Measurements from ENCODE around the gene BTBD9.

GRCh38 chr6:38542031-38542430 lies 97.7 kb downstream of the BTBD9 start:
- TF ChIP-seq REST (IDR thresholded peaks at IDR 0.05; ENCODE audit: borderline replicate concordance) (no peak), REST (CRISPR knock-in tag; IDR thresholded peaks at IDR 0.05; ENCODE audit: low read depth) (no peak), SIX5 (IDR thresholded peaks at IDR 0.05; ENCODE audit: borderline replicate concordance in 1 of 2, insufficient read depth in 1 of 2, low read depth in 1 of 2, low read length in 2 of 2) (no peak), POLR2A (conservative IDR thresholded peaks at IDR 0.05) (no peak), MAFK (IDR thresholded peaks at IDR 0.05; ENCODE audit: low read length) (no peak), ETV6 (IDR thresholded peaks at IDR 0.05; ENCODE audit: borderline replicate concordance in 1 of 2, low read depth in 2 of 2, low read length in 1 of 2) (no peak), ETV6 (CRISPR knock-in tag; IDR thresholded peaks at IDR 0.05; ENCODE audit: borderline replicate concordance) (no peak), ZBTB1 (CRISPR knock-in tag; IDR thresholded peaks at IDR 0.05; ENCODE audit: borderline replicate concordance, low read depth) (no peak), EZH2 (IDR thresholded peaks at IDR 0.05; ENCODE audit: borderline replicate concordance, low read depth, low read length) (no peak), SOX6 (IDR thresholded peaks at IDR 0.05) (no peak), ZNF175 (CRISPR knock-in tag; IDR thresholded peaks at IDR 0.05; ENCODE audit: low read depth) (no peak), KDM4B (IDR thresholded peaks at IDR 0.05; ENCODE audit: borderline replicate concordance in 2 of 2, low read depth in 1 of 2) (no peak), TAL1 (IDR thresholded peaks at IDR 0.05) (no peak)
- TF ChIP-seq, protein P1, sequence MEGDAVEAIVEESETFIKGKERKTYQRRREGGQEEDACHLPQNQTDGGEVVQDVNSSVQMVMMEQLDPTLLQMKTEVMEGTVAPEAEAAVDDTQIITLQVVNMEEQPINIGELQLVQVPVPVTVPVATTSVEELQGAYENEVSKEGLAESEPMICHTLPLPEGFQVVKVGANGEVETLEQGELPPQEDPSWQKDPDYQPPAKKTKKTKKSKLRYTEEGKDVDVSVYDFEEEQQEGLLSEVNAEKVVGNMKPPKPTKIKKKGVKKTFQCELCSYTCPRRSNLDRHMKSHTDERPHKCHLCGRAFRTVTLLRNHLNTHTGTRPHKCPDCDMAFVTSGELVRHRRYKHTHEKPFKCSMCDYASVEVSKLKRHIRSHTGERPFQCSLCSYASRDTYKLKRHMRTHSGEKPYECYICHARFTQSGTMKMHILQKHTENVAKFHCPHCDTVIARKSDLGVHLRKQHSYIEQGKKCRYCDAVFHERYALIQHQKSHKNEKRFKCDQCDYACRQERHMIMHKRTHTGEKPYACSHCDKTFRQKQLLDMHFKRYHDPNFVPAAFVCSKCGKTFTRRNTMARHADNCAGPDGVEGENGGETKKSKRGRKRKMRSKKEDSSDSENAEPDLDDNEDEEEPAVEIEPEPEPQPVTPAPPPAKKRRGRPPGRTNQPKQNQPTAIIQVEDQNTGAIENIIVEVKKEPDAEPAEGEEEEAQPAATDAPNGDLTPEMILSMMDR (IDR thresholded peaks at IDR 0.05 in 2 of 3, conservative IDR thresholded peaks at IDR 0.05 in 1 of 3; ENCODE audit: insufficient read depth in 2 of 3, low read depth in 1 of 3, low read length in 3 of 3) = no peak
- TF ChIP-seq, protein P2, sequence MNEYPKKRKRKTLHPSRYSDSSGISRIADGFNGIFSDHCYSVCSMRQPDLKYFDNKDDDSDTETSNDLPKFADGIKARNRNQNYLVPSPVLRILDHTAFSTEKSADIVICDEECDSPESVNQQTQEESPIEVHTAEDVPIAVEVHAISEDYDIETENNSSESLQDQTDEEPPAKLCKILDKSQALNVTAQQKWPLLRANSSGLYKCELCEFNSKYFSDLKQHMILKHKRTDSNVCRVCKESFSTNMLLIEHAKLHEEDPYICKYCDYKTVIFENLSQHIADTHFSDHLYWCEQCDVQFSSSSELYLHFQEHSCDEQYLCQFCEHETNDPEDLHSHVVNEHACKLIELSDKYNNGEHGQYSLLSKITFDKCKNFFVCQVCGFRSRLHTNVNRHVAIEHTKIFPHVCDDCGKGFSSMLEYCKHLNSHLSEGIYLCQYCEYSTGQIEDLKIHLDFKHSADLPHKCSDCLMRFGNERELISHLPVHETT (CRISPR knock-in tag; conservative IDR thresholded peaks at IDR 0.05 in 1 of 2, IDR thresholded peaks at IDR 0.05 in 1 of 2) = no peak
